AG09309 (cell line): ENCODE measurements around the gene ABCA4.

Experiments
- DNase-seq: peaks from one replicate; pipeline ENCODE4 v3.0.0-alpha.2; 2010; ENCODE audit warnings: low read depth
- H3K4me3 ChIP-seq: 2 replicates; pipeline ENCODE4 v1.5.1; 2011; ENCODE audit warnings: mild to moderate bottlenecking, low read depth, low read length, moderate library complexity; ENCODE audit not compliant: control insufficient read depth
- CTCF ChIP-seq: IDR thresholded peaks from 2 replicates; pipeline ENCODE4 v1.5.1; 2011; ENCODE audit warnings: mild to moderate bottlenecking, low read depth, low read length, inconsistent platforms; ENCODE audit not compliant: insufficient read depth, control insufficient read depth; ENCODE audit errors: missing control alignments

Gene ABCA4

GRCh38 chr1:94094469-94095111 lies 26.4 kb downstream of the ABCA4 start:
- no peak for DNase-seq
- no peak overlapping the region for H3K4me3 ChIP-seq
- TF ChIP-seq CTCF: no peak

GRCh38 chr1:94093996-94094395 lies 27.0 kb downstream of the ABCA4 start:
- no peak for TF ChIP-seq CTCF
- H3K4me3 ChIP-seq: no peak overlapping the region
- DNase-seq: no peak

GRCh38 chr1:94093396-94093795 lies 27.6 kb downstream of the ABCA4 start:
- H3K4me3 ChIP-seq: no peak overlapping the region
- DNase-seq: no peak
- TF ChIP-seq CTCF: no peak

- TF ChIP-seq CTCF: no peak
Measured at GRCh38 chr1:94092210-94092613, 28.7 kb downstream of the ABCA4 start.

GRCh38 chr1:94090761-94091160 lies 30.2 kb downstream of the ABCA4 start:
- H3K4me3 ChIP-seq: no peak overlapping the region
- TF ChIP-seq CTCF: no peak
- DNase-seq: no peak

More at GRCh38 chr1:94092210-94092613, 28.7 kb downstream of the ABCA4 start:
- no peak for DNase-seq
- H3K4me3 ChIP-seq: no peak overlapping the region

GRCh38 chr1:94087193-94087592 lies 33.8 kb downstream of the ABCA4 start:
- DNase-seq: no peak
- TF ChIP-seq CTCF: no peak
- no peak overlapping the region for H3K4me3 ChIP-seq
